GM12878 (cell line): Measurements from ENCODE around the gene BCL2L14. TPM values are rescaled to one million over a fixed set of nuclear protein-coding genes. Genes with fewer than 3 reads are reported as not detected.

Source experiments
- ASH2L ChIP-seq: fragments of 300-600, 200-600 bp; sonication (generic); IDR thresholded peaks from 2 replicates; pipeline ENCODE4 v1.6.1; 2017; ENCODE audit warnings: low read depth, mild to moderate bottlenecking, borderline replicate concordance
- BACH1 ChIP-seq: fragments of 450-650 bp; IDR thresholded peaks from 2 replicates; pipeline ENCODE4 v1.6.1; 2017; ENCODE audit warnings: mild to moderate bottlenecking, borderline replicate concordance
- BHLHE40 ChIP-seq, 2 experiments: fragments of 450-650 bp in 1 of 2; IDR thresholded peaks; 2 replicates each; pipeline ENCODE4 v1.6.1; 2011 to 2017; ENCODE audit warnings: low read depth in 2 of 2, borderline replicate concordance in 1 of 2, improper control_type of control experiment in 1 of 2, low read length in 1 of 2, mild to moderate bottlenecking in 1 of 2
- BRCA1 ChIP-seq: IDR thresholded peaks from 2 replicates; pipeline ENCODE4 v1.6.1; 2011; ENCODE audit warnings: low read depth, low read length, improper control_type of control experiment
- CBFB ChIP-seq: IDR thresholded peaks from 2 replicates; pipeline ENCODE4 v1.6.1; 2016; ENCODE audit warnings: antibody characterized with exemption, low read depth
- FOXM1 ChIP-seq: IDR thresholded peaks from 2 replicates; pipeline ENCODE4 v1.6.1; 2012; ENCODE audit warnings: low read depth, mild to moderate bottlenecking, inconsistent platforms, low read length, moderate library complexity
- IKZF1 ChIP-seq: fragments of 450-650 bp; conservative IDR thresholded peaks from 2 replicates; pipeline ENCODE4 v1.6.1; 2017; ENCODE audit warnings: antibody characterized with exemption, mild to moderate bottlenecking
- LARP7 ChIP-seq: fragments of 450-650 bp; IDR thresholded peaks from 2 replicates; pipeline ENCODE4 v1.6.1; 2017; ENCODE audit warnings: mild to moderate bottlenecking
- MTA2 ChIP-seq: fragments of 450-650 bp; IDR thresholded peaks from 2 replicates; pipeline ENCODE4 v1.6.1; 2016; ENCODE audit warnings: low read depth, mild to moderate bottlenecking, moderate library complexity
- MXI1 ChIP-seq: fragments of 150-350 bp; IDR thresholded peaks from 2 replicates; pipeline ENCODE4 v1.6.1; 2011; ENCODE audit warnings: low read depth, mild to moderate bottlenecking, inconsistent platforms, low read length, improper control_type of control experiment
- RAD21 ChIP-seq: IDR thresholded peaks from 2 replicates; pipeline ENCODE4 v1.6.1; 2011; ENCODE audit warnings: mild to moderate bottlenecking, low read depth, low read length, moderate library complexity; ENCODE audit not compliant: insufficient read depth
- RB1 ChIP-seq: fragments of 450-650 bp; formaldehyde crosslinking; IDR thresholded peaks from 2 replicates; pipeline ENCODE4 v1.6.1; 2017; ENCODE audit warnings: mild to moderate bottlenecking, borderline replicate concordance
- RBBP5 ChIP-seq: fragments of 200-600 bp; sonication (generic); conservative IDR thresholded peaks from 2 replicates; pipeline ENCODE4 v1.6.1; 2016
- RCOR1 ChIP-seq: conservative IDR thresholded peaks from 2 replicates; pipeline ENCODE4 v1.6.1; 2012; ENCODE audit warnings: low read depth, low read length, improper control_type of control experiment
- SIN3A ChIP-seq: IDR thresholded peaks from 2 replicates; pipeline ENCODE4 v1.6.1; 2012; ENCODE audit warnings: low read depth, low read length, improper control_type of control experiment
- SIX5 ChIP-seq: IDR thresholded peaks from 2 replicates; pipeline ENCODE4 v1.6.1; 2011; ENCODE audit warnings: mild to moderate bottlenecking, low read depth, low read length, moderate library complexity; ENCODE audit not compliant: severe bottlenecking
- SMAD1 ChIP-seq: fragments of 450-650 bp; IDR thresholded peaks from 2 replicates; pipeline ENCODE4 v1.6.1; 2018; ENCODE audit warnings: mild to moderate bottlenecking, low read depth; ENCODE audit not compliant: partially characterized antibody
- SPI1 ChIP-seq: IDR thresholded peaks from 2 replicates; pipeline ENCODE4 v1.6.1; 2011; ENCODE audit warnings: low read depth, mild to moderate bottlenecking, low read length, moderate library complexity, borderline replicate concordance; ENCODE audit not compliant: insufficient read depth
- SRF ChIP-seq, 2 experiments: IDR thresholded peaks; 2 replicates each; pipeline ENCODE4 v1.6.1; 2011; ENCODE audit warnings: low read depth in 2 of 2, low read length in 2 of 2, mild to moderate bottlenecking in 1 of 2, moderate library complexity in 1 of 2
- TBL1XR1 ChIP-seq: IDR thresholded peaks from 2 replicates; pipeline ENCODE4 v1.6.1; 2012; ENCODE audit warnings: low read depth, low read length, improper control_type of control experiment
- TCF3 ChIP-seq: IDR thresholded peaks from 2 replicates; pipeline ENCODE4 v1.6.1; 2012; ENCODE audit warnings: low read depth, mild to moderate bottlenecking, low read length, borderline replicate concordance; ENCODE audit not compliant: insufficient read depth
- polyA plus RNA-seq, 11 experiments: library from polyadenylated mRNA; depleted of rRNA in 4 of 11; unstranded in 6 of 11; stranded (reverse) in 5 of 11; fragments of >200 nt; fragmentation: Nextera tagmentation in 4 of 11; fragmentation: Illumina TruSeq in 1 of 11; extraction: Ambion mirVana in 4 of 11; extraction: Trizol in 1 of 11; gene quantifications; 1 replicate in 1 of 11; 2 replicates in 10 of 11; pipeline versions ENCODE4 v1.2.1 to v1.2.3, GENCODE V29; 2011 to 2016; ENCODE audit warnings: inconsistent platforms in 2 of 11, missing spikeins in 2 of 11, low read depth in 1 of 11
- total RNA-seq, 4 experiments: library from RNA; depleted of rRNA in 3 of 4; stranded (reverse); fragments of >200 nt in 3 of 4; fragmentation: Illumina TruSeq in 1 of 4; extraction: Trizol in 1 of 4; gene quantifications; 2 replicates each; pipeline versions ENCODE4 v1.2.1 to v1.2.3, GENCODE V29; 2013 to 2021
- TF ChIP-seq, protein P1 (sequence below): fragments of 450-650 bp; IDR thresholded peaks from 2 replicates; pipeline ENCODE4 v1.6.1; 2017; ENCODE audit warnings: mild to moderate bottlenecking, moderate library complexity
- TF ChIP-seq, protein P2 (sequence below): IDR thresholded peaks from 2 replicates; pipeline ENCODE4 v1.6.1; 2012; ENCODE audit warnings: low read depth, low read length, improper control_type of control experiment
- TF ChIP-seq, protein P3 (sequence below): IDR thresholded peaks from 2 replicates; pipeline ENCODE4 v1.6.1; 2012; ENCODE audit warnings: low read depth, low read length, improper control_type of control experiment
- TF ChIP-seq, protein P4 (sequence below): IDR thresholded peaks from 2 replicates; pipeline ENCODE4 v1.6.1; 2011; ENCODE audit warnings: borderline replicate concordance, low read depth, mild to moderate bottlenecking, moderate library complexity, mixed read lengths, low read length; ENCODE audit not compliant: insufficient read depth; ENCODE audit errors: extremely low read length

BCL2L14 gene
- total and polyA plus RNA-seq, 10 of the 15 experiments (the other 5 are each of a cell fraction or from before 2014, with no cell fraction given), result 0.59 to 2.5 (median 0.90) TPM

DNA sequence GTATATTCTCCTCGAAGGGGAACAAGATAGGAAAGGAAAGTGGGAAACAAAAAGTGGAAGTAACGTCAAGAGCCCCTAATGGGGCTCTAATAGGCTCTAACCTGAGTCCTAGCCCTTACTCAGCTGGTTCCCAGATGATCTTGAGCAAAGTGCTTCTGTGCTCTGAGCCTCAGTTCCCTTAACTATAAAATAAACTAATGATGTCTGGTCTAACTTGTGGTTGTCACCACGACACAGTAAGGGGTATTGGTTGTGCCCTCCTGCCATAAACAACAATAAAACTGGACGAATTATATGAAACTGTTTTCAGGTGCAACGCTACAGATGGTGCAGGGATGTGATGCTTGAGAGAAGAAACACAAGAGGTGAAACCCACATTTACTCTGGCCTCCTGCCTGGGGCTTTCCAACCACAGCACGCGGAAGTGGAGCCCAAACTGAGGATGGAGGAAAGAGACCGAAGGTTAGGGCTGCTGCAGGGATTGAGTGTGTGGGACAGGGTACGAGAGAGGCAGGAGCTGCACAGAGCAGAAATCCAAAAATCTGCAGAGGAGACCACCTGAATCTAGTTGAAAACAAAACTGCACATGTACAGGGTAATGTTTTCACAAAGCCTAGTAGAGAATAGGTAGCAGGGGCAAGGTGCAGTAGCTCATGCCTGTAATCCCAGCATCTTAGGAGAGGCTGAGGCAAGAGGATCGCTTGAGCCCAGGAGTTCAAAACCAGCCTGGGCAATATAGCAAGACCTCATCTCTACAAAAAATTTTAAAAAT lies 45.6 kb upstream of the BCL2L14 start (continued):
- TF ChIP-seq IKZF1, result peak; percentile 98
- TF ChIP-seq RCOR1, result 0 out of 2 replicates have a peak, but pooled peaks have one; percentile 63
- TF ChIP-seq LARP7, result no peak; the same call in none of the 2 replicates
- no peak for TF ChIP-seq RB1
- no peak for TF ChIP-seq BRCA1
- no peak for TF ChIP-seq ASH2L
- TF ChIP-seq SIX5, result no peak
- TF ChIP-seq BACH1, result 0 out of 2 replicates have a peak, but pooled peaks have one; percentile 49
- no peak for TF ChIP-seq SMAD1
- TF ChIP-seq RBBP5, result no peak
- peak; percentile 63 for TF ChIP-seq FOXM1
- TF ChIP-seq, protein P1, sequence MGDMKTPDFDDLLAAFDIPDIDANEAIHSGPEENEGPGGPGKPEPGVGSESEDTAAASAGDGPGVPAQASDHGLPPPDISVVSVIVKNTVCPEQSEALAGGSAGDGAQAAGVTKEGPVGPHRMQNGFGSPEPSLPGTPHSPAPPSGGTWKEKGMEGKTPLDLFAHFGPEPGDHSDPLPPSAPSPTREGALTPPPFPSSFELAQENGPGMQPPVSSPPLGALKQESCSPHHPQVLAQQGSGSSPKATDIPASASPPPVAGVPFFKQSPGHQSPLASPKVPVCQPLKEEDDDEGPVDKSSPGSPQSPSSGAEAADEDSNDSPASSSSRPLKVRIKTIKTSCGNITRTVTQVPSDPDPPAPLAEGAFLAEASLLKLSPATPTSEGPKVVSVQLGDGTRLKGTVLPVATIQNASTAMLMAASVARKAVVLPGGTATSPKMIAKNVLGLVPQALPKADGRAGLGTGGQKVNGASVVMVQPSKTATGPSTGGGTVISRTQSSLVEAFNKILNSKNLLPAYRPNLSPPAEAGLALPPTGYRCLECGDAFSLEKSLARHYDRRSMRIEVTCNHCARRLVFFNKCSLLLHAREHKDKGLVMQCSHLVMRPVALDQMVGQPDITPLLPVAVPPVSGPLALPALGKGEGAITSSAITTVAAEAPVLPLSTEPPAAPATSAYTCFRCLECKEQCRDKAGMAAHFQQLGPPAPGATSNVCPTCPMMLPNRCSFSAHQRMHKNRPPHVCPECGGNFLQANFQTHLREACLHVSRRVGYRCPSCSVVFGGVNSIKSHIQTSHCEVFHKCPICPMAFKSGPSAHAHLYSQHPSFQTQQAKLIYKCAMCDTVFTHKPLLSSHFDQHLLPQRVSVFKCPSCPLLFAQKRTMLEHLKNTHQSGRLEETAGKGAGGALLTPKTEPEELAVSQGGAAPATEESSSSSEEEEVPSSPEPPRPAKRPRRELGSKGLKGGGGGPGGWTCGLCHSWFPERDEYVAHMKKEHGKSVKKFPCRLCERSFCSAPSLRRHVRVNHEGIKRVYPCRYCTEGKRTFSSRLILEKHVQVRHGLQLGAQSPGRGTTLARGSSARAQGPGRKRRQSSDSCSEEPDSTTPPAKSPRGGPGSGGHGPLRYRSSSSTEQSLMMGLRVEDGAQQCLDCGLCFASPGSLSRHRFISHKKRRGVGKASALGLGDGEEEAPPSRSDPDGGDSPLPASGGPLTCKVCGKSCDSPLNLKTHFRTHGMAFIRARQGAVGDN, result peak; percentile 84
- TF ChIP-seq, protein P2, sequence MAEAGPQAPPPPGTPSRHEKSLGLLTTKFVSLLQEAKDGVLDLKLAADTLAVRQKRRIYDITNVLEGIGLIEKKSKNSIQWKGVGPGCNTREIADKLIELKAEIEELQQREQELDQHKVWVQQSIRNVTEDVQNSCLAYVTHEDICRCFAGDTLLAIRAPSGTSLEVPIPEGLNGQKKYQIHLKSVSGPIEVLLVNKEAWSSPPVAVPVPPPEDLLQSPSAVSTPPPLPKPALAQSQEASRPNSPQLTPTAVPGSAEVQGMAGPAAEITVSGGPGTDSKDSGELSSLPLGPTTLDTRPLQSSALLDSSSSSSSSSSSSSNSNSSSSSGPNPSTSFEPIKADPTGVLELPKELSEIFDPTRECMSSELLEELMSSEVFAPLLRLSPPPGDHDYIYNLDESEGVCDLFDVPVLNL, result no peak
- TF ChIP-seq RAD21, result no peak
- peak; percentile 73 to 89 for TF ChIP-seq SRF (IDR thresholded peaks at IDR 0.05; ENCODE audit: low read depth in 2 of 2, low read length in 2 of 2)
- TF ChIP-seq MTA2, result peak; percentile 93
- TF ChIP-seq TBL1XR1, result peak; percentile 83
- no peak for TF ChIP-seq SIN3A
- TF ChIP-seq, protein P3, sequence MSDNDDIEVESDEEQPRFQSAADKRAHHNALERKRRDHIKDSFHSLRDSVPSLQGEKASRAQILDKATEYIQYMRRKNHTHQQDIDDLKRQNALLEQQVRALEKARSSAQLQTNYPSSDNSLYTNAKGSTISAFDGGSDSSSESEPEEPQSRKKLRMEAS, result peak; percentile 55; the same call in 1 of the 2 replicates
- TF ChIP-seq TCF3, result peak; percentile 75; the same call in 1 of the 2 replicates
- peak; percentile 94 for TF ChIP-seq CBFB
- peak; percentile 67 for TF ChIP-seq SPI1
- TF ChIP-seq BHLHE40 (IDR thresholded peaks at IDR 0.05; ENCODE audit: borderline replicate concordance in 1 of 2, low read depth in 2 of 2, low read length in 1 of 2), result peak; percentile 75 to 81
- TF ChIP-seq MXI1, result no peak
- TF ChIP-seq, protein P4, sequence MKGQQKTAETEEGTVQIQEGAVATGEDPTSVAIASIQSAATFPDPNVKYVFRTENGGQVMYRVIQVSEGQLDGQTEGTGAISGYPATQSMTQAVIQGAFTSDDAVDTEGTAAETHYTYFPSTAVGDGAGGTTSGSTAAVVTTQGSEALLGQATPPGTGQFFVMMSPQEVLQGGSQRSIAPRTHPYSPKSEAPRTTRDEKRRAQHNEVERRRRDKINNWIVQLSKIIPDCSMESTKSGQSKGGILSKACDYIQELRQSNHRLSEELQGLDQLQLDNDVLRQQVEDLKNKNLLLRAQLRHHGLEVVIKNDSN, result no peak
